GM08714 (cell line): Measurements from ENCODE around the gene DNAJB1.
"Not testable (repeated sequence)": the region's sequence is repeated elsewhere in the genome, so short reads cannot be mapped to it uniquely, and the experiment has no call there.

Experiments used
- H3K4me3 ChIP-seq: fragments of 200-500 bp; sonication (Bioruptor generic); 2 replicates; pipeline ENCODE4 v1.5.1; 2014; ENCODE audit warnings: mild to moderate bottlenecking, low read length, inconsistent platforms
- ZNF274 ChIP-seq: IDR thresholded peaks from 2 replicates; pipeline ENCODE4 v1.6.1; 2012; ENCODE audit warnings: mild to moderate bottlenecking, low read depth, low read length

Gene DNAJB1

DNA sequence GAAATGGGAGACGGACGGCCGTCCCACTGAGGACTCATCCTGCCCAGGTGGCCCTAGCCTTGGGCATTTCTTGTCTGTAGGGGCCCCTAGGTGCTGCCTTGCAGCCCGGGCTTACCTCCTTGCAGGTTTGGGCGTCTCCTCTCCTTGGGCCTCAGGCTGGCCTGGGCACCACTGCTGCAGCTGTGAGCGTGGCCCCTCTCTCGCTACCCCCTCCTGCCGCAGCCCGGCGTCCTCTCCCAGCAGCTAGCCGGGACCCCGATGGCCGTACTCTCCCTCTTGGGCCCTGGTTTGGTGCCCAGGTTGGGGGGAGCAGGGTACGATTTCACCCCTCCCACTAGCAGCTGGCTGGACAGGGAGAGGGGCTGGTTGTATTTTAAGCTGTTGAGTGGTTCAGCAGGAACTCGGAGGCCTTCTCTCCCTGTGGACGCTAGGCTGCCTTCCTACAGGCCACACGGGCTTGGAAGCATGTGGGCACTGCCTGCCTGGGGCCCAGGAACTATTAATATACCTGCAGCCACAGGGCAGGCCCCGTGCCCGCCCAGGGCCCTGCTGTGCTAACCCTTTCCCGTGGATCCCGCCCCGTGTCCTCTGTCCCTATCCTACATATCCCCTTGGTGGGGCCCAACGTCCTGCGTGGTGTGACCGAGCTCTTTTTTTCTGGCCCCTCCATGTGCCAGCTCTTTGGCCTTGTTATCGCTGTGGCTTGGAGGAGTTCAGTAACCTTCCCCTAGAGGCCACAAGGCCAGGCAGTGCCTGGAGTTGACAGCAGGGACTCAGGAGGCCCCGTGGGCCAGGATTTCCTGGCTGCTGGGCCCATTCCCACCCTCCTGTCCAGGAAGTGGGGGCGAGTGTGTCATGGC is 41.9 kb upstream of the DNAJB1 start:
- no peak for TF ChIP-seq ZNF274
- H3K4me3 ChIP-seq, result no peak overlapping the region

DNA sequence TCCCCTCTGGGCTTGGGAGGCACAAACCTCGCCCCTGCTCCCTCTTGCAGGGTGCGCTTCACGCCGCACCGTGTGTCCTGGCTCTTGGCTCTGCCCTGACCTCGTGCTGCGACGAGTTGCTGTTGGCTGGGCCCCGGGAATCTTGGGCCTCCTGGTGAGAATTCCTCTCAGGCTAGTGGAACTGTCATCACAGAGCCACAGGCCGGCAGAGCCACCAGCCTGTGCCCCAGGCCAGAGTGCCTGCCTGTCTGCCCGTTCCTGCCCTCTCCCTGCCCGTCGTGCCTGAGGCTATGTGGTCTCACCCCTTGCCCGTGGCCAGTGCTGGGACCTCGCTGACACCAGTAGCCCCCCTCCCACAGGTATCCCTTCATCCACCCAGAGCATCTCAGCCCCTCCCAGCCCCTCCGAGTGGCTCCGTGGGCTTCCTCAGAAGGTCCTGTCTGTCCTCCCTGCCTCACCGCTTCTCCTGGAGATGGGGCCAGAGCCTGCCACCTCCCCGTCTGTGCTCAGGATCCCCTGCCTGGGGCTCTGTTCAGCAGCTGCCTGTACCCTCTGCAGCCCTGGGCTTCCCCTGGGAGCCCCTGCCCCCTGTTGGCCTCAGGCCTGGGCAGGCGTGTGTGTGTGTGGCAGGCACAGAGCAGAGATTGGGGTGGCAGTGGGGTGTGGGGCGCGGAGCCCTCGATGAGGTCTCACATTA is 40.3 kb upstream of the DNAJB1 start:
- no peak for TF ChIP-seq ZNF274
- no peak overlapping the region for H3K4me3 ChIP-seq

DNA sequence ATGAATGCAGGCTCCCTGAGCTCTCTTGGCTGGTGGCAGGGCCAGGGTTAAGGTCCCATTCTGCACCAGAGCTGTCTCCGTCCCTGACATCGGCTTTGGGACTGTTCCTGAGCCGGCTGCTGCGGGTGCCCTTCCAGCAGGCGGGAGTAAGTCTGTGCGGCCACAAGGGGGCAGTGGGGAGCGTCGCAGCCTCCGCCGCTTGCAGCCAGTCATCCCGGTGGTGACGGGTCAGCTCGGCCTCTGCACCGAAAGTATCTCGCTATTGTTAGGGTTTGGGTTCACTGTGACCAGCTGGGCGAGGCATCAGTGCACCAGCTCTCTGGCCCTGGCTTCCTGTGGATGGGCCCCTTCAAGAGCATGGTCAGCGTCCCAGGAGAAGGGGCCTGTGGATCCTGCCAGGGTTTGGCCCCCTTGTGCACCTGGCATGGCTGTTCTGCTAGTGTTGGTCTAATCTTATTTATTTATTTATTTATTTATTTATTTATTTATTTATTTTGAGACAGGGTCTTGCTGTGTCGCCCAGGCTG is 38.5 kb upstream of the DNAJB1 start:
- H3K4me3 ChIP-seq, result no peak overlapping the region
- no peak for TF ChIP-seq ZNF274

DNA sequence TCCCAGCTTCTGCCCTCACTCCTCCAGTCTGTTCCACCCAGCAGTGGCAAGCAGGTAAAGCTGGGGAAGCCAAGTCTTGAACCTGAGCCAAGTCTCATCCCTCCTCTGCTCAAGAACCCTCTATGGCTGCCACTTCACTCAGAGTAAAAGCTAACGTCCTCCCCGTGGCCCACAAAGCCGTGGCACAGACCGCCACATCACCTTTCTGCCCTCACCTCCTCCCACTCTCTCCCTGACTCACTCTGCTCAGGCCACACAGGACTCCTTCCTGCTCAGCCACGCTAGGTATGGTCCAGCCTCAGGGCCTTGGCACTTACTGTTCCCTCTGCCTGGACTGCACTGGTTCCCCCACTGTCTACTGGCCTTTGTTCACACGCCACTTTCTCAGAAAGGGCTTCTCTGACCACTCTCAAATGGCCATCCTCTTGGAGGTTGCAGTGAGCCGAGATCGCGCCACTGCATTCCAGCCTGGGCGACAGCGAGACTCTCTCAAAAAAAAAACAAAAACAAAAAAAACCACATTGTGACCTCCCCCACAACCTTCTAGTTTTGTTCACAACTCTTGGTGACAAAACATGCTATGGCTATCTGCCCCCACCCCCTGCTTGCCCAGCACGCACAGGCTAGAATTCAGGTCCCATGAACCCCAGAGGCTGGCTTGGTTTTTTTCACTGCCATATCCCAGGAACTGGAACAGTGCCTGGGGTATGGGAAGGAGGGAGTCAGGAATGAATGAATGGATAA is 37.9 kb upstream of the DNAJB1 start:
- TF ChIP-seq ZNF274, result no peak
- no peak overlapping the region for H3K4me3 ChIP-seq

DNA sequence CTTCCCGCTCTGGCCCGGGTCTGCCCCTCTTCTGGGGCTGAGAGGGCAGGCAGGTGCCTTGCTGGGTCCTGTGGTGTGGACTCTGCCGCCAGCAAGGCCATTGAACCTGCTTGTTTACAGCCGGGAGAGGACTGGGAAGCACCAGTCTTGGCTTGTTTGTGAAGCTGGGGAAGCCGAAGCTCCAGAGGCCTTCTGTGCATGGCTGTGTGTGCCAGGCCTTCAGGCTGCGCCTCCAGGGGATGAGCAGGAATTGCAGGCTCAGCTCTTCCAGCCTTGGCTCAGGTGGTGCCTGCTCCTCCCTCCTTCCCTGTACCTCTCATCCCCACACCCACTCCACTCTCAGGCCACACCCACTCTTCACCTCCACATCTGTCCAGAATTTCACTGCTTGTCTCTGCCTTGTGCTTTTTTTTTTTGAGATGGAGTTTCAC is 36.2 kb upstream of the DNAJB1 start:
- H3K4me3 ChIP-seq, result no peak overlapping the region
- TF ChIP-seq ZNF274, result no peak

DNA sequence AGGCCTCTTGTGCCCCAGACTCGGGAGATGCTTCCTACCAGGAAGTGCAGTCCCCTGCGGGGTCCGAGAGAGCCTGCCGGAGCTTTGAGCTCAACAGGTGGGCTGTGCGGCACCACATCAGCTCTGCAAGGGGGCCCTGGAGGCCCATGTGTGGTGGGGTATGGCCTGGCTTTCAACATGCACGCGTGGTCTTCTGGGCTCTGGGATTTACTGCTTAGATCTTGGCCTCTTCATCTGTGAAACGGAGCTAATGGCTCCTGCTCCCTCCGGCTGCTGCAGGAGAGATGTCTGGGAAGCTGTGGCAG is 35.7 kb upstream of the DNAJB1 start:
- no peak for TF ChIP-seq ZNF274
- no peak overlapping the region for H3K4me3 ChIP-seq

DNA sequence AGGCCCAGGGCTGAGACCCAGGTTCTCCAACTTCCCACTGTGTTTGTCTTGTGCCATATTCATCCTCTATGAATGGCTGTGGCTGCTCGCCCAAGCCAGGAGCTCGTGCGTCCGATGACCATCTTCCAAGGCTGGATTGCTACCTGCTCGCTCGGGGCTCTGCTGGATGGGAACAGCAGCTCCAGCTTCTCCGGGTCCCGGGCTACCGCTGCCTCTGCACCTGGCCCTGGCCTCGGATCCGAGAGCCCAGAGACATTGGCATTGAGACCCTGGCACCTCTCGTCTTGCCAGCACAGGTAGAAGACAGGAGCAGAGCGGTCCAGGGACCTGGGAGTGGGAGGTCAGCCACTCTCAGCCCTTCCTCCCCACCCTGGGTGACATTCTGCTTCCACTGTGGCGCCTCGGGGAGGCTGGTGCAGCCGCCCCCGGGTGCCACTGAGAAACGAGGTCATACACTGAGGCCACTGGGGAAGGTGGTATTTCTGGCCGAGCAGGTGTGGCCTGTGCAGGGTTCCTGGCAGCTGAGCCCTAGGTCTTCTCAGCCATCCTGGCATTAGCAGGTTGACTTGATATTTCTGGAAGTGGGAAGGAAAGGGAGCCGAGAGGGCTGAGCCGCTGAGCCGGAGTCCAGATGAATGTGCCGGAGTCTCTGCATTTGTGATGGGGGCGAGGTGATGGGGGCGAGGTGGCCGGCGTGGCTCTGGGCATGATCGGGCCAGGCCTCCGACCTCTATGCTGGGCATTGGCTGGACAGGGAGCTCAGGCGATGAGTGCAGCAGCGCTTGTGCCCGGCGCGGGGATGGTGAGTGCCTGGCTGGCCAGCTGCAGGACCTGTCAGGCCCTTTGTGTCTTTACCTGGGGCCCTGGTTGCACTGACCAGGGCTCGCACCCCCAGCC is 35.1 kb upstream of the DNAJB1 start:
- TF ChIP-seq ZNF274, result no peak

DNA sequence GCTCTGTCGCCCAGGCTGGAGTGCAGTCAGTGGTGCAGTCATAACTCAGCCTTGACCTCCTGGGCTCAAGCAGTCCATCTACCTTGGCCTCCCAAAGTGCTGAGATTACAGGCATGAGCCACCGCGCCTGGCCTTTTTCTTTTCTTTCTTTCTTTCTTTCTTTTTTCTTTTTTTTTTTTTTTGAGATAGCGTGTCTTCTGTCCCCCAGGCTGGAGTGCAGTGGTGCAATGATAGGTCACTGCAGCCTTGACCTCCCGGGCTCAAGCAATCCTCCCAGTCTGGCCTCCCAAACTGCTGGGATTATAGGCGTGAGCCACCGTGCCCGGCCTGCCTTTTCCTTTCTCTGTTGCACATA is 33.8 kb upstream of the DNAJB1 start:
- not testable (repeated sequence) for H3K4me3 ChIP-seq

More for the DNA sequence above, 35.1 kb upstream of the DNAJB1 start:
- H3K4me3 ChIP-seq, result no peak overlapping the region

DNA sequence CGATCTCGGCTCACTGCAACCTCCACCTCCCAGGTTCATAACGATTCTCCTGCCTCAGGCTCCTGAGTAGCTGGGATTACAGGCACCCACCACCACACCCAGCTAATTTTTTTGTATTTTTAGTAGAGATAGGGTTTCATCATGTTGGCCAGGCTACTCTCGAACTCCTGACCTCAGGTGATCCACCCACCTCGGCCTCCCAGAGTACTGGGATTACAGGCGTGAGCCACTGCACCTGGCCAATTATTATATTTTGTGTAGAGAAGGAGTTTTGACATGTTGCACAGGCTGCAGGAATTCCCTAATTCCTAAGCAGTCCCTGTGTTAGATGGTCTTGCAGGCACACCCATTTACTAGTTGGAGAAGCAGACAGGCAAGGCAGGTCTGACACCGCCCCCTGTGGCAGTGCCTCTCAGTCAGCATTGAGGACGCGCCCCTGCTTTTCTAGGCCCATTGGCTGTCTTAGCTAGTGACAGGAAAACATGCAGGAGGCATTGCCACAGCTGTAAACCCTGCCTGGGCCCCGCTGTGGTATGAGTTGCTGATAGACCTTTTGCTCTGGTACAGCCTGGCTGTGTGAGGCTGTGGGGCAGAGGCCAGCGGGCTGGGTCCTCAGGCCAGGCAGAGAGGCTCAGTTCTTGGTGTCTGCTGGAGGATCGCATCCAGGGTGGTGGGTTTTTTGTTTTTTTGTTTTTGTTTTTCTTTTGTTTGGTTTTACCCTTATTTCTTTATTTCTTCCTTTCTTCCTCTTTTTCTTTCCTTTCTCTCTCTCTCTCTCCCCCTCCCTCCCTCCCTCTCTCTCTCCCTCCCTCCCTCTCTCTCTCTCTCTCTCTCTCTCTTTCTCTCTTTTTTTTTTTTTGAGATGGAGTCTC is 33.2 kb upstream of the DNAJB1 start:
- not testable (repeated sequence) for H3K4me3 ChIP-seq

DNA sequence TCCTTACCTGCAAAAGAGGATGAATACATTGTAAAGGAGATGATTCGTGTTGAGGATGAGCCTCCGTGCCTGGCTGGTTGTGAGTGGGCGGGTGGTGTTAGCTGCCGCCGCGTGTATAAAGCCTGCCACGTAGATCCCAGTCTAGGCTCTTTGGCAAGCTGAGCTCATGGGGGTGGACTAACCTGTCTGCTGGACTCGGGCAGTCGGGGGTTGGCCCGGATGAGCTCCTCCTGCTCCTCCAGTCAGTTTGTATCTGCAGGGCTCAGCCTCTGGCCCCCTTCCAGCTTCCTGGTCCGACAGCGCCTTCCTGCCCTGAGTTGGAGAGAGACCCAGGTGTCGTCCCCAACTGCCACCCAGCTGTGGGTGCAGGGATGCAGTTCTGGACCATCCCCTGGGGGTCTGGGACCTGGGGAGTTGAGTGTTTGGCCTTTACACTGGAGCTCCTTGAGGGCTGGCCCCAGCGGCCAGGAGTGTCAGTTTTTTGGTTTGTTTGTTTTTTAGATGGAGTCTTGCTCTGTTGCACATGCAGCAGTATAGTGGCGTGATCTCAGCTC is 32.1 kb upstream of the DNAJB1 start:
- H3K4me3 ChIP-seq, result no peak overlapping the region
- no peak for TF ChIP-seq ZNF274

DNA sequence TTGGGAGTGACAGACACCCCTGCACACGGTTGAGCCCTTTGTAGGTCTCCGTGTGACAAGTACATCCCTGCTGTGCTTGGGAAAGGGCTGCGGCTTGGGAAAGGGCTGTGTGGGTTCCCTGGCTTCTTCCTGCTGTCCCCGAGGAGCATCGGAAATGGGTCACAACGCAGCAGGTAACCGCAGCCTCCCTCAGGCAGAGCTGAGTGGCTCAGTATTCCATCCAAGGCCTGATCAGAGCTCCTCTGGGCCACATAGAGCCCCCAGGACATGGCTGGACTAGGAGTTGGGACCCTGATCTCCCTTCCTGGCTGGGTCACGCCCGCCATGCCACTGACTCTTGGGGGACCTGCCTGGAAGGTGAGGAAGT is 27.5 kb upstream of the DNAJB1 start:
- no peak for TF ChIP-seq ZNF274
- H3K4me3 ChIP-seq, result no peak overlapping the region

DNA sequence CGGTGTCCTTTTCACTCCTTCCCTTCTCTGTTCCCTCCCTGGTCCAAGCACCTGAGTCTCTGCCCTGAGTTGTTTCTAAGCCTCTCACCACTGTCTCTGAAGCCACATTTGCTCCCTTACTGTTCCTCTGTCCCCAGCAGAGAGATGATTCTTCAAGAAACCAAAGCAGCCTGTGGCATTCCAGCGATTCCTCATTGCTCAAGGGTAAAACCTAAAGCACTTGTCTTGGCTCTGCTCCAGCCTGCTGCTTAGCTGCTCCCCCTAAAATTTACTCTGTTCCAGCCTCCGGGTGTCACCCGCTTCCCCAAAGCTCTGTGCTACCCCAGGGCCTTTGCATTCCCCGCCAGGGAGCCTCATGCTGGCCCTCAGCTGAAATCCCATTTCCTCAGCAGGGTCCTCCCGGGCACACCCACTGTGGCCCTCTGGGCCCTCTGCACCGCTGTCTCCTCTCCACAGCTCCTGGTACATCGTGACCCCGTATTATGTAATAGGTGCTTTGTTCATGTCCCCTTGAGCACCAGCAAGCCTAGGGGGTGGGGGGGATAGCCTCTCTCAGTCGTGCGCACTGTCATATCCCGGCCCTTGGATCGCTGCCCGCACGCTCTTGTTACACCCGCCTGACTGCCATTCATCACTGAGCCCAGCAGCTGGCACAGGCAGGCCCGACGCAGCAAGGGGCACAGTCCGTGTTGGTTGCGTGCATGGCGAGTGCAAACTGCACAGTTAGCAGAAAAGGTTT is 26.9 kb upstream of the DNAJB1 start:
- H3K4me3 ChIP-seq, result no peak overlapping the region

More for the DNA sequence above, 26.9 kb upstream of the DNAJB1 start:
- no peak for TF ChIP-seq ZNF274
